Transverse colon (tissue), 4 donors: Measurements from ENCODE around the gene PAQR9. TPM values are rescaled to one million over a fixed set of nuclear protein-coding genes. Genes with fewer than 3 reads are reported as not detected.

Experiments used
- DNase-seq: peaks from one replicate; pipeline ENCODE4 v3.0.0-alpha.2; 2019
- H3K27ac ChIP-seq, 4 donors: fragments of 200-600 bp; sonication (generic); 2 replicates each; pipeline ENCODE4 v1.5.1; 2016 to 2018; ENCODE audit warnings: inconsistent platforms in 4 of 4
- H3K27me3 ChIP-seq: fragments of 200-600 bp; sonication (generic); 2 replicates; pipeline ENCODE4 v1.5.1; 2017; ENCODE audit warnings: inconsistent platforms
- H3K36me3 ChIP-seq, 4 donors: fragments of 200-600 bp; sonication (generic); 2 replicates each; pipeline ENCODE4 v1.5.1; 2017 to 2019; ENCODE audit warnings: inconsistent platforms in 4 of 4
- H3K4me1 ChIP-seq, 4 donors: fragments of 200-600 bp; sonication (generic); 2 replicates each; pipeline ENCODE4 v1.5.1; 2017 to 2020; ENCODE audit warnings: inconsistent platforms in 4 of 4
- H3K4me3 ChIP-seq, 4 donors: fragments of 200-600 bp; sonication (generic); 1 replicate in 1 of 4; 2 replicates in 3 of 4; pipeline versions ENCODE4 v1.5.1 to v1.6.1; 2017 to 2019; ENCODE audit warnings: inconsistent platforms in 4 of 4
- H3K9me3 ChIP-seq, 2 donors: fragments of 200-600 bp; sonication (generic); 2 replicates each; pipeline ENCODE4 v1.5.1; 2017 to 2019; ENCODE audit warnings: inconsistent platforms in 2 of 2
- EP300 ChIP-seq: sonication (generic); formaldehyde crosslinking; IDR thresholded peaks from one replicate; pipeline ENCODE4 v1.6.1; 2017; ENCODE audit warnings: antibody characterized with exemption, low read depth
- POLR2A ChIP-seq: fragments of 450-650 bp; IDR thresholded peaks from one replicate; pipeline ENCODE4 v1.6.1; 2016; ENCODE audit warnings: antibody characterized with exemption, mild to moderate bottlenecking, moderate library complexity
- POLR2AphosphoS5 ChIP-seq, 3 donors: sonication (generic); formaldehyde crosslinking; IDR thresholded peaks; one replicate each; pipeline ENCODE4 v1.6.1; 2016; ENCODE audit warnings: antibody characterized with exemption in 3 of 3
- WGBS, 2 donors: methylation state at CpG; one replicate each; pipeline ENCODE4 v1.1.5; 2018; ENCODE audit warnings: low coverage in 1 of 2; 5-methylcytosine and 5-hydroxymethylcytosine counted together
- in situ Hi-C, 4 donors: fragments of 200-750 bp; cut with MboI; loops; one replicate each; pipeline versions ENCODE4 v1.15.0 to v1.15.1; 2017; ENCODE audit warnings: low sequenced_read_pairs in 3 of 4, low pct_ligation_motif_present in 1 of 4, low pct_unique_long_range_greater_than_20kb in 1 of 4
- intact Hi-C: fragments of 100-400 bp; cut with DNase I; formaldehyde crosslinking; loops from one replicate; pipeline ENCODE4 v1.15.1; 2023; ENCODE audit warnings: low total_unique reads
- total RNA-seq, 4 donors: library from RNA; depleted of rRNA; stranded (reverse); fragments of >200 nt; gene quantifications; one replicate each; pipeline ENCODE4 v1.1.0, GENCODE V29; 2016
- TF ChIP-seq, protein P1 (sequence below), 5 experiments: fragments of 200-600 bp in 3 of 5; fragments of 450-650 bp in 2 of 5; sonication (generic) in 3 of 5; IDR thresholded peaks; 1 replicate in 2 of 5; 2 replicates in 3 of 5; pipeline ENCODE4 v1.5.1; 2016 to 2017; ENCODE audit warnings: antibody characterized with exemption in 5 of 5, inconsistent platforms in 3 of 5, mild to moderate bottlenecking in 2 of 5, moderate library complexity in 1 of 5

The PAQR9 gene
- total RNA-seq, 4 donors from 2014 or later, result not detected

DNA sequence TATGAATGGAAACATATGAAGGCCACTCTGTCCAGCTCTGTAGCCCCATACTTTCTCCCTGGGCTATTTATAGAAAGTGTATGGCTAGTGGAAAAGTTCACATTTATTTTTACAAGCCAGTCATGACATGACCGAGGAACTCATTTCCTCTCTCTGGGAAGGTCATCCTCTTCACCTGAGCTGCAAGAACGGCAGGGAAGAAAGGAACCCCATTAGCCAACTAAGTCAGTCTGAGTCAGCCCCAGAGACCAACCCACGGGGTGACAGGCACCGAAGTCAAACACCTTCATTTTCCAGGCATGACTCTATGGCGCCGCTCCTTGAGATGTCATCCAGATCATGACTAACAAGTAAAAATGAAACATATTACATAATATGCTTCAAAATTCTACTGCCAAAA is 4.8 kb downstream of the PAQR9 start:
- in situ Hi-C loops, result no loop called here

DNA sequence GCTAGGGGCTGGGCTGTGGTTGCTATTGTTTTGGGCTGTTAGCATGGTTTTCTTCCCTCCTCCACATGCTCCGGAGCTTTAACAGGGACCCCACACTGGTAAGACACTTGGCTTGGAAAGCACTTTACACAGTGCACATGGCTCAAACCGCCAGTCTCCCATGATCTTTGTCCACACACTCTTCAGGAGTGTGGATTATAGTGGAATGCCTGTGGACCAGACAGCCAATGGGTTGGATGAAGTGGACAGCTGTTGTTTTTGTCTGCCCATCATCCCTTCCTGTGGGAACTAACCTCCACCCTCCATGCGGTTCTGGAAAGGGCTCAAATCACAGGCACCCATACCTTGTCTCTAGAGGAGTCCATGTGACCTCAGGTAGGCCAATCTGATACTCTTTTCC is 10.0 kb downstream of the PAQR9 start:
- H3K36me3 ChIP-seq, result no peaks in the 10 kb centered on the region
- no peak overlapping the region for H3K4me3 ChIP-seq
- in situ Hi-C loops (no loop called here), intact Hi-C loops (no loop called here)
- TF ChIP-seq EP300 (no peak), POLR2AphosphoS5 (IDR thresholded peaks at IDR 0.05) (no peak), POLR2A (no peak)
- TF ChIP-seq, protein P1, sequence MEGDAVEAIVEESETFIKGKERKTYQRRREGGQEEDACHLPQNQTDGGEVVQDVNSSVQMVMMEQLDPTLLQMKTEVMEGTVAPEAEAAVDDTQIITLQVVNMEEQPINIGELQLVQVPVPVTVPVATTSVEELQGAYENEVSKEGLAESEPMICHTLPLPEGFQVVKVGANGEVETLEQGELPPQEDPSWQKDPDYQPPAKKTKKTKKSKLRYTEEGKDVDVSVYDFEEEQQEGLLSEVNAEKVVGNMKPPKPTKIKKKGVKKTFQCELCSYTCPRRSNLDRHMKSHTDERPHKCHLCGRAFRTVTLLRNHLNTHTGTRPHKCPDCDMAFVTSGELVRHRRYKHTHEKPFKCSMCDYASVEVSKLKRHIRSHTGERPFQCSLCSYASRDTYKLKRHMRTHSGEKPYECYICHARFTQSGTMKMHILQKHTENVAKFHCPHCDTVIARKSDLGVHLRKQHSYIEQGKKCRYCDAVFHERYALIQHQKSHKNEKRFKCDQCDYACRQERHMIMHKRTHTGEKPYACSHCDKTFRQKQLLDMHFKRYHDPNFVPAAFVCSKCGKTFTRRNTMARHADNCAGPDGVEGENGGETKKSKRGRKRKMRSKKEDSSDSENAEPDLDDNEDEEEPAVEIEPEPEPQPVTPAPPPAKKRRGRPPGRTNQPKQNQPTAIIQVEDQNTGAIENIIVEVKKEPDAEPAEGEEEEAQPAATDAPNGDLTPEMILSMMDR (IDR thresholded peaks at IDR 0.05), result no peak
- WGBS, 2 donors, result 81 to 86% methylated on average over 2 to 3 of the region's 3 CpGs
- H3K4me1 ChIP-seq, result no peaks in the 10 kb centered on the region
- DNase-seq, result no peak
- H3K9me3 ChIP-seq, result no peaks in the 10 kb centered on the region
- peaks cover 31% of the 10 kb centered on the region for H3K27me3 ChIP-seq
- H3K27ac ChIP-seq, result no peak overlapping the region

More for the DNA sequence above, 4.8 kb downstream of the PAQR9 start:
- Histone ChIP-seq H3K36me3 (no peaks in the 10 kb centered on the region), H3K27me3 (peaks cover 60% of the 10 kb centered on the region), H3K4me1 (peaks cover 0 to 6% (median 3%) of the 10 kb centered on the region in 4 donors), H3K27ac (no peak overlapping the region), H3K9me3 (no peaks in the 10 kb centered on the region), H3K4me3 (no peak overlapping the region)
- TF ChIP-seq, protein P1 (IDR thresholded peaks at IDR 0.05), result no peak
- no peak for TF ChIP-seq EP300
- TF ChIP-seq POLR2A, result no peak
- TF ChIP-seq POLR2AphosphoS5 (IDR thresholded peaks at IDR 0.05), result no peak
- no peak for DNase-seq
- 47 to 68% methylated on average over 4 to 6 of the region's 6 CpGs for WGBS, 2 donors
- intact Hi-C loops, result no loop called here

DNA sequence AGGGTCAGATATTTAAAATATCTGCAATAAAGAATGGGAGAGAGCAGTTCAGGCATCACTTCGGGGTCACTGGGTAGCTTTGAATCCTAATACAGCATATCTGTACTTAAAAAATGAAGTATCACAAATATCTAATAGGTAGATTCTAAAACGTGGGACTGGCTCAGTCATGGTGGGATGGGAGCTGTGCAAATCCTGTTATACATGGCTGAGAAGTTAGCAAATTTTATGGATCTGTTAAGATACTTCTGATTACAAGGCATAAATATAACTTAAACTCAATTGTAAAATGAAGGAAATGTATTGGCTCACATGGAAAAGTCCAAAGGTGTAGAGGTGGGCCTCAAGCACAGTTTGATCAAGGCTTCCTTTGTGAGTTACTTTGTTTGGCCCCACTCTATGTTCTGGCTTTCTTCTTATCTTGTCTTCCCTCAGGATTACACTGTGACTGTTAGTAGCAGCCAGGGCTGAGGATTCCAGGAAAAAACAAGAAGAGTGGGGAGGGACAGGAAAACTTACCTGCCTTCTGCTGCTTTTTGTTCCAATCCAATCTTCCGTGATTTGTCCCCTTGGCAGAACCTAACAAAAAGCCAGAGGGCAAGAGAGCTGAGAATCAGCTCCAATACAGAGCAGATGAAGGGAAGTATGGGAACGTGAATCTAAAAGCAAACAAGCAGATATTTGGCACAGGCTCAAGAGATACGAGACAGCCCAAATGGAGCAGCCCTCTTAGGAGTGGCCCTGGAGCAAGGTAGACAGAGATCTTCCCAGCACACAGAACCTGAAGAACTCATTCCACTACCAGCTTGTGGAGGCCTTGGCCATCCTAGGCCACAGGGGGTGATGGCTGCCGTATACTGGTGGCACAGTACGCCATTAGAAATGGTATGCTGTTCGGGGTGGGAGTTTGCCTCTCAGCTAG is 10.9 kb downstream of the PAQR9 start:
- in situ Hi-C loops, result no loop called here
- peaks cover 34% of the 10 kb centered on the region for H3K27me3 ChIP-seq
- 70 to 79% methylated on average over 8 of the region's 8 CpGs for WGBS, 2 donors
- TF ChIP-seq, protein P1 (IDR thresholded peaks at IDR 0.05), result no peak
- TF ChIP-seq POLR2AphosphoS5 (IDR thresholded peaks at IDR 0.05), result no peak
- no peak for TF ChIP-seq EP300
- TF ChIP-seq POLR2A, result no peak
- DNase-seq, result no peak
- H3K9me3 ChIP-seq, result no peaks in the 10 kb centered on the region
- H3K4me3 ChIP-seq, result no peak overlapping the region
- no peak overlapping the region for H3K27ac ChIP-seq
- H3K4me1 ChIP-seq, result peaks cover 0 to under 1% (median 0%) of the 10 kb centered on the region in 4 donors
- intact Hi-C loops, result no loop called here
- H3K36me3 ChIP-seq, result no peaks in the 10 kb centered on the region

DNA sequence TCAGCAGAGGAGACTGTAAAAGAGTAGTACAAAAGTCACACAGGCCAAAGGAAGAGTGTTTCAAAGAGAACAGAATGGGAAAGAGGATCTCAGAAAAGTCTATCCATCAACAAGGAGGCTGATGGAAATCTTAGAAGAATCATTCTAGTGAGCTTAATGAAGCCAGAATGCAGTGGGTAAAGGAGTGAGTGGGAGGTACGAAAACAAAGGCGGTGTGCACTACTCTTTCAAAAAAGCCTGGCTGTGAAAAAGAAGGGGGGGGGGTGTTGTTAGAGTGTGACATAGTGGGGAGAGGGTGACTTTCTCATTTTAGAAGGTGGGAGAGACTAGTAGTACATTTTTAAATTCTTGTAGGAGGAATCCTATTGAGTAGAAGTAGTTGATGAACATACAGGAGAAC is 11.7 kb downstream of the PAQR9 start:
- no peaks in the 10 kb centered on the region for H3K9me3 ChIP-seq
- no peak overlapping the region for H3K27ac ChIP-seq
- in situ Hi-C loops (no loop called here), intact Hi-C loops (no loop called here)
- H3K4me1 ChIP-seq, result peaks cover 0 to 5% (median 0%) of the 10 kb centered on the region in 4 donors
- 91 to 93% methylated on average over 2 of the region's 2 CpGs for WGBS, 2 donors
- no peaks in the 10 kb centered on the region for H3K36me3 ChIP-seq
- DNase-seq, result no peak
- TF ChIP-seq, protein P1 (IDR thresholded peaks at IDR 0.05), result no peak
- TF ChIP-seq POLR2AphosphoS5 (IDR thresholded peaks at IDR 0.05), result no peak
- no peak for TF ChIP-seq POLR2A
- no peak for TF ChIP-seq EP300
- H3K4me3 ChIP-seq, result no peak overlapping the region
- H3K27me3 ChIP-seq, result peaks cover 39% of the 10 kb centered on the region
